Memory B cell (primary cell): ENCODE measurements around the gene CIDEB.
"Not testable (repeated sequence)": the region's sequence is repeated elsewhere in the genome, so short reads cannot be mapped to it uniquely, and the experiment has no call there.

ENCODE experiments used
- ATAC-seq: fragments of 150-1000 bp; cut with Tn5 transposase; 2 replicates; pipeline ENCODE4 v1.10.0; 2021; ENCODE audit warnings: low read depth, mild to moderate bottlenecking, moderate library complexity
- DNase-seq, 2 donors: peaks; one replicate each; pipeline ENCODE4 v3.0.0; 2022; ENCODE audit warnings: low spot score in 2 of 2
- H3K27ac Mint-ChIP-seq: one replicate; pipeline ENCODE4 v1.8.0; 2022; ENCODE audit warnings: mild to moderate bottlenecking, moderate library complexity, mixed read lengths
- H3K27me3 Mint-ChIP-seq: one replicate; pipeline ENCODE4 v1.8.0; 2022; ENCODE audit warnings: mixed read lengths
- H3K36me3 Mint-ChIP-seq: one replicate; pipeline ENCODE4 v1.8.0; 2022; ENCODE audit warnings: mild to moderate bottlenecking, mixed read lengths
- H3K4me1 Mint-ChIP-seq: one replicate; pipeline ENCODE4 v1.8.0; 2022; ENCODE audit warnings: mixed read lengths
- H3K4me3 Mint-ChIP-seq: one replicate; pipeline ENCODE4 v1.8.0; 2022; ENCODE audit warnings: mild to moderate bottlenecking, moderate library complexity, mixed read lengths
- H3K9me3 Mint-ChIP-seq: one replicate; pipeline ENCODE4 v1.8.0; 2022; ENCODE audit warnings: mixed read lengths

The CIDEB gene, protein sequence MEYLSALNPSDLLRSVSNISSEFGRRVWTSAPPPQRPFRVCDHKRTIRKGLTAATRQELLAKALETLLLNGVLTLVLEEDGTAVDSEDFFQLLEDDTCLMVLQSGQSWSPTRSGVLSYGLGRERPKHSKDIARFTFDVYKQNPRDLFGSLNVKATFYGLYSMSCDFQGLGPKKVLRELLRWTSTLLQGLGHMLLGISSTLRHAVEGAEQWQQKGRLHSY

DNA sequence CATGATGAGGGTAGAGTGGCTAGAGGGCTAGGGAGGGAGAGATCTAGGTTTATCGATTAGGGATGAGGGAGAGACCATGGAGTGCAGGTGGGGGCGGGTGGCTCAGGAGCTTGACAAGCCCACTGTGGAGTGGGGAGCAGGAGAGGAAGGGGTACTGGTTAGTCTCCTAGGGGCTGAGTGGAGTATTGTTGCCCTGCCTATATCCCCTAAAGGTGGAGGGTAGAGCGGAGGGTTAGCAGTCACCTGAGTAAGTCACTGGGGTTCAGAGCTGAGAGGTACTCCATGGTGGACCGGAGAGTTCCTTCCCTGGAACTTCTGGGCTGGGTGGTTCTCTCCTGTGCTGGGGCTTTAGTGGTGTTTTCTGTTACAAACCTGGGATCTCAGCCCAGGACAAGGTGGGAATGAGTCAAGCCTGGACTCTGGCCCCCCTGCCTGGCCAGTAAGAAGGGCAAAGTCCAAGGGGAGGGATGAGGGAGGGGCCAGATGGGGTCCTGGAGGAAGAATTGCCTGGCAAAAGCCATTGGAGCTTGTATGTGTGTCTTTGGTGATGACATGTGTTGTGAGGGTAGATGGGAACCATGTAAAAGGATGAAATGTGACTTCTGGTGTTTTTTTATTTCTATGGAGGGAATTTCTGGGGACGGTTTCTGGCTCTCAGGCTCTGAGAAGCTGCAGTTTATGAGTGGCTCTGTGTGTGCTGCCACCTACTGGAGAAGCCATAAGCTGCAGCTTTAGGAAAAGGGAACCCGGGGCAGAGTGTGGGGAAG is at the start of gene CIDEB:
Gene CIDEB (minus strand): TSS at position 403 of the 767 bp plus-strand sequence. CDS start 119 bp downstream, at position 284.
- Mint-ChIP-seq H3K27me3 (no peaks in the 10 kb centered on the region), H3K4me1 (peaks cover 35% of the 10 kb centered on the region), H3K36me3 (peaks cover 36% of the 10 kb centered on the region), H3K9me3 (no peaks in the 10 kb centered on the region), H3K27ac (peak within 1 kb of the TSS; percentile 75), H3K4me3 (no peak within 1 kb of the TSS)
- DNase-seq = peak; percentile 60 to 65
- peak; percentile 9 for ATAC-seq

DNA sequence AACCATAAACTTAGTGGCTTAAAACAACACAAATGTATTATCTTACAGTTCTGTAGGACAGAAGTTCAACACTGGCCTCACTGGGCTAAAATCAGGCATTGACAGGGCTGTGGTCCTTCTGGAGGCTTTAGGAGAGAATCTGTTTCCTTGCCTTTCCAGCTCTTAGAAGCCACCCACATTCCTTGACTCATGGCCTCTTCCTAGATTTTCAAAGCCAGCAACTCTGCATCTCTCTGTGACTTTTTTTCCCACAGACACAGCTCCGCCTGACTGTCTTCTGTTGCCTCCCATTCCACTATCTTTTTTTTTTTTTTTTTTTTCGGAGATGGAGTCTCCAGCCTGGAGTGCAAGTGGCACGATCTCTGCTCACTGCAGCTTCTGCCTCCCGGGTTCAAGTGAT is 48.4 kb upstream of the CIDEB start:
- Mint-ChIP-seq H3K27me3 (peaks cover 14% of the 10 kb centered on the region), H3K4me3 (no peak overlapping the region), H3K4me1 (peaks cover 5% of the 10 kb centered on the region), H3K27ac (no peak overlapping the region), H3K36me3 (no peaks in the 10 kb centered on the region), H3K9me3 (no peaks in the 10 kb centered on the region)
- ATAC-seq (no peak), DNase-seq (no peak)

DNA sequence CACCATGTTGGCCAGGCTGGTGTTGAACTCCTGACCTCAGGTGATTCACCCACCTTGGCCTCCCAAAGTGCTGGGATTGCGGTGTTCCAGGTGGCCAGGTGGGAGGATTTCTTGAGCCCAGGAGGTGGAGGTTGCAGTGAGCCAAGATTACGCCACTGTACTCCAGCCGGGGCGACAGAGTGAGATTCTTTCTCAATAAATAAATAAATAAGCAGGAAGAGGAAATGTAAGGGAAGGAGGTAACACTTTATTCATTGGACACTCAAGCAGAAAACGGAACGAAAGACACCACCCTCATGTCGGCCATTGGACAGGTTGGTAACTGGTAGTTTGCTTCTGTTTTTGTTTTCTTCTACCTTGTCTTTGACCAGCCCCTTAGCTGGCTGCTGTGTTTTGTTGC is 47.2 kb upstream of the CIDEB start:
- Mint-ChIP-seq H3K4me1 (peaks cover 5% of the 10 kb centered on the region), H3K4me3 (no peak overlapping the region), H3K27me3 (peaks cover 18% of the 10 kb centered on the region), H3K9me3 (no peaks in the 10 kb centered on the region), H3K36me3 (no peaks in the 10 kb centered on the region), H3K27ac (no peak overlapping the region)
- no peak for DNase-seq
- ATAC-seq = no peak

DNA sequence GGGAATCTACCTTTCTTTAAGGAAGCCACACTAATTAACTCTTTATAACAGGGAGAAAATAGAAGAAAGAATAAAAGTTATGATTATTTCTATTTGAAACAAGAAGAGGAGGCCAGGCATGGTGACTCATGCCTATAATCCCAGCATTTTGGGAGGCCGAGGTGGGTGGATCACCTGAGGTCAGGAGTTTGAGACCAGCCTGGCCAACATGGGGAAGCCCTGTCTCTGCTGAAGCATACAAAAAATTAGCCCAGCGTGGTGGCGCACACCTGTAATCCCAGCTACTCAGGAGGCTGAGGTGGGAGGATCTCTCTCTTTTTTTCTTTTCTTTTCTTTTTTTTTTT is 46.7 kb upstream of the CIDEB start:
- peaks cover 23% of the 10 kb centered on the region for H3K27me3 Mint-ChIP-seq
- DNase-seq, H3K4me3 Mint-ChIP-seq, H3K4me1 Mint-ChIP-seq, ATAC-seq, H3K36me3 Mint-ChIP-seq, H3K27ac Mint-ChIP-seq, H3K9me3 Mint-ChIP-seq: not testable (repeated sequence)

DNA sequence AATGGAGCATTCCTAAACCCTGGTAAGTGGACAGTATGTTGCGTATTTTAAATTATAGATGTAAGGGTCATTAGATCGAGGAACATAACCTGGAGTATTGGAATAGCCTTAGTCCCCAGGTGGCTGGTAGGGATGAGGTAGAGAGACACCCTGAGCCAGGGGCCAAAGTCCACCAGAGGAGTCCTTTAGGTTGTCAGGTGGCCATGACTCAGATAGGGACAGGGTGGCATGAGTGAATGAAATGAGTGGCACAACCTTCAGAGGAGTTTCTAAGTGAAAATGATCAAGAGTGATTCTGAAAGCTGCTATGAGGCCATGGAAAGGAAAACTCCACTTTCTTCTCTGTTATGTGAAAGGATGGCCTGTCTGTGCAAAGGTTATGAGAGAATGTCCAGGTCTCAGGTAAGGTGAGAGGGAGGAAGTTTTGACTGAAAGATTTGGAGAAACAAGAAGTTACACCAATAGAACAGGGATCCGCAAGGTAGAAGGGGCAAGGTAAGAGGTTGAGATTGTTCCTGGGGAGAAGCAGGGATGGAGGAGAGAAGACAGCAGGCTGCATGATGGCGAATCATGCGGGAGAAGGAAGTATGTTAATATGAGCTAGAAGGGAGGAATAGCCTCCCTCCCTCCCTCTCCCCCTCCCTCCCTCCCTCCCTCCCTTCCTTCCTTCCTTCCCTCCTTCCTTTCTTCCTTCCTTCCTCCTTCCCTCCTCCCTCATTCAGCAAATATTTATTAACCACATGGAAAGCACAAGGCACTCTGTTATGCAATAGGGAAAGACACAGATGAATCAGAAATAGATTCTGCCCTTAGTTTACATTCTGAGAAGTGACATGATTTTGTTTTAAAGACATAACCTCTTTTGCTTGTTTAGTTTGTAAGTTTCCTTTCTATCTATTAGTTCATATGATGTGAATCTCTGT is 46.0 kb upstream of the CIDEB start:
- H3K36me3 Mint-ChIP-seq = peaks cover 2% of the 10 kb centered on the region
- H3K27ac Mint-ChIP-seq = no peak overlapping the region
- DNase-seq (no peak), ATAC-seq (no peak)
- H3K27me3 Mint-ChIP-seq = peaks cover 25% of the 10 kb centered on the region
- no peaks in the 10 kb centered on the region for H3K9me3 Mint-ChIP-seq
- H3K4me1 Mint-ChIP-seq = peaks cover 5% of the 10 kb centered on the region
- no peak overlapping the region for H3K4me3 Mint-ChIP-seq

DNA sequence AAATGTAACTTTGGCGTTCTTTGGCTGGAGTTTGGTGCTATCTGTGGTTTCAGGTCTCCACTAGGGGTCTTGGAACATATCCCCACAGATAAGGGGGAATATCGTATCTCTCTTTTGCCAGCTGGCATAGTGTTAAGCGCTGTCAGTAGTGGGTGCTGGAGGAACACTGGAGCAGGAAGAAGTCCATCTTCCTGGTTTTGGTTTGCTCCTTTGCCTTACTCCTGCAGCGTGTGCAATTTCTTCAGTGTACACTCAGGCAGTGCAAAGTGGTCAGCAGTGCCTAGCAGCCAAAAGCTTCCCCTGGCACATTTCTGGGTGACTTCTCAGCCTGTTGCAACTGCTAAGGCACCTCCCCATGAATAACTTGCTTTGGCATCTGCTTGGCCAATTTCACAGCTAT is 43.7 kb upstream of the CIDEB start:
- Mint-ChIP-seq H3K4me1 (peaks cover 5% of the 10 kb centered on the region), H3K27me3 (peaks cover 26% of the 10 kb centered on the region), H3K27ac (no peak overlapping the region), H3K9me3 (no peaks in the 10 kb centered on the region), H3K4me3 (no peak overlapping the region), H3K36me3 (peaks cover 2% of the 10 kb centered on the region)
- ATAC-seq (no peak), DNase-seq (no peak)

DNA sequence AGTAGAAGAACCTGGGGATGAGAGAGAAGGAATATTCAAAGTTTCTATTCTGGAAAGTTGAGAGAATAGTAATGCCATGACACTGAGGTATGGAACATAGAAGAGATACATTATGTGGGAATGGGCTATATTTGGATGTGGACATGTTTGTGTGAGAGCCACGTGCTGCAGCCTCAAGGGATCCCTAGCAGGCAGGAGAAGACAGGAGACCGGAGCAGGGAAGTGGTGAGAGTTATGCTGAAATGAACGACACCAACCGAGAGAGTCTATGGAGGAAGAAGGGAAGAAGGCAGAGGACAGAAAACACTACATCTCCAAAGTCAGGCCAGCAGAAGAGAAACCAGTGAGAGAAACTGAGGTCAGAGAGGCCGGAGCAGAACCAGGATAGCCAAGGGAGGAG is 42.0 kb upstream of the CIDEB start:
- DNase-seq = no peak
- Mint-ChIP-seq H3K27me3 (peaks cover 31% of the 10 kb centered on the region), H3K9me3 (no peaks in the 10 kb centered on the region)

DNA sequence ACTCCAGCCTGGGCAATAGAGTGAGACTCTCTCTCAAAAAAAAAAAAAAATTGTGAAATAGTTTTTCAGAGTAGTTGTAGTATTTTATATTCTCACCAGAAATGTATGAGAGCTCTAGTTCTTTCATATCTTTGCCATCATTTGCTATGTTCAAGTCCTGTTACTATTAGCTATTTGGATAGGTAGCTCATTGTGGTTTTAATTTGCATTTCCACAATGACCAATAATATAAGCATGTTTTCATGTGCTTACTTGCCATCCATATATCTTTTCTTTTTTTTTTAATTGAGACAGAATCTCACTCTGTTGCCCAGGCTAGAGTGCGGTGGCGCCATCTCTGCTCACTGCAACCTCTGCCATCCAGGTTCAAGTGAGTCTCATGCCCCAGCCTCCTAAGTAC is 40.4 kb upstream of the CIDEB start:
- Mint-ChIP-seq H3K4me1 (no peaks in the 10 kb centered on the region), H3K27ac (no peak overlapping the region), H3K36me3 (peaks cover 2% of the 10 kb centered on the region), H3K9me3 (no peaks in the 10 kb centered on the region), H3K4me3 (no peak overlapping the region), H3K27me3 (peaks cover 27% of the 10 kb centered on the region)
- ATAC-seq = no peak
- no peak for DNase-seq

More for the DNA sequence above, 42.0 kb upstream of the CIDEB start:
- H3K4me1 Mint-ChIP-seq = peaks cover 5% of the 10 kb centered on the region
- ATAC-seq = no peak
- no peak overlapping the region for H3K4me3 Mint-ChIP-seq
- no peak overlapping the region for H3K27ac Mint-ChIP-seq
- peaks cover 2% of the 10 kb centered on the region for H3K36me3 Mint-ChIP-seq

DNA sequence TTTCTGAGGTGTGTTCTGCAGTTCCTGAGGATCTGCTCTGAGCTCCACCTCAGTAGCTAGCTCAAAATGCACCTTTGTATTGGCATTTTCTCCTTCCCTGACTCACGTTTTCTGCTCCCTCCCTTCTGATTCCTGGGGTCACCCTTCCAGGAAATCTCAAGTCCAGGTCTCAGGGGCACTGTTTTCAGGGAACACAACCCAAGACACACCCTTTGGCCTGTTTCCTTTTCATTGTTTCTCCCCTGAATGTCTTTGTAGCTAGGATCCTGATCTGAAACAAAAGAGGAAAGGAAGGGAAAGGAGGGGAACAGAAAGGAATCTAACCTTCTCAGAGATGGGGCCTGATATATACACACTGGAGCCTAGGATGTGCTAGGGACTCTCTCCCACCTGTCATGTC is 39.4 kb upstream of the CIDEB start:
- Mint-ChIP-seq H3K9me3 (no peaks in the 10 kb centered on the region), H3K27ac (no peak overlapping the region), H3K27me3 (peaks cover 25% of the 10 kb centered on the region), H3K4me1 (no peaks in the 10 kb centered on the region), H3K36me3 (peaks cover 2% of the 10 kb centered on the region), H3K4me3 (no peak overlapping the region)
- DNase-seq (no peak), ATAC-seq (no peak)

DNA sequence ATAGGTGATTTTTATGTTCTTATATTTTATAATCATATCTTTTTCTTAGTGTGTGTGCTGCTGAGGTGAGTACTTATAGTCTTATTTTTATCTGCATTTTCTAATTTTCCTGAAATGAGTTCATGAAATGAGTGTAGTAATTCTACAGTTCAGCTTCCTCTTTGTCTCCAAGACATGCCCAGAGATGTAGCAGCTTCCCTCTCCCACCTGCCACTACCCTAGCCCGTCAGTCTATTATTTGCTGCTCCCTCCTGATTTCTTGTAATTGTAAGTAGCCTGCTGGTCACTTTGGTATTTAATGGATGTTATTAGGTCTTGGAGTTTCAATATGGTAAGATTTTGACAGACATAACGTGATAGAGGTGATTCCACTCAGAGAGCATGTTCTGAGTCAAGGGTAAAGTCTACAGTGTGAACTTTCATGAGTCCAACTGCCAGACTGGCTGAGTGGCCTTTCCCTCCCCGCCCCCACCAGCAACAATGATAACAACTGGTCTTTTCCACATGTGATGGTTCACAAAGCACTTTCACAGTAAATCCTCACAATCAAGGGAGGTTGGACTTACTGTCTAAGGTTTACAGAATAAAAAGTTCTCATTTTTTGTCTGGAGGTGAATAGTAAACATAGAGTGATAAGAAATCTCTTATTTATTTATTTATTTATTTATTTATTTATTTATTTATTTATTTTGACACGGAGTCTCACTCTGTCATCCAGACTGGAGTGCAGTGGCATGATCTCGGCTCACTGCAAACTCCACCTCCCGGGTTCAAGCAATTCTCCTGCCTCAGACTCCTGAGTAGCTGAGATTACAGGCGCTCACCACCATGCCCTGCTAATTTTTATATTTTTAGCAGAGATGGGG is 36.3 kb upstream of the CIDEB start:
- Mint-ChIP-seq H3K36me3 (no peaks in the 10 kb centered on the region), H3K9me3 (no peaks in the 10 kb centered on the region), H3K27me3 (peaks cover 12% of the 10 kb centered on the region), H3K4me1 (peaks cover 5% of the 10 kb centered on the region), H3K27ac (no peak overlapping the region), H3K4me3 (no peak overlapping the region)
- DNase-seq (no peak), ATAC-seq (no peak)

DNA sequence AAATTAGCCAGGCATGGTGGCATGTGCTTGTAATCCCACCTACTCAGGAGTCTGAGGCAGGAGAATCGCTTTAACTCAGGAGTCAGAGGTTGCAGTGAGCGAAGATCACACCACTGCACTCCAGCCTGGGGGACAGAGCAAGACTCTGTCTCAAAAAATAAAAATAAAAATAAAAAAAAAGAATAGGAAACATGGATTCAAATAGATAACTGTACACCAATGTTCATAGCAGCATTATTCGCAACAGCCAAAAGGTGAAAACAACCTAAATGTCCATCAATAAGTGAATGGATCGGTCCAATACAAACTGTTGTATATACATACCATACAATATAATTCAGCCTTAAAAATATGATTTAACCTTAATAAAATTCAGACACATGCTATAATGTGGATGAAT is 35.1 kb upstream of the CIDEB start:
- no peak for ATAC-seq
- Mint-ChIP-seq H3K36me3 (peaks cover 5% of the 10 kb centered on the region), H3K27ac (no peak overlapping the region), H3K4me1 (peaks cover 11% of the 10 kb centered on the region), H3K4me3 (no peak overlapping the region), H3K27me3 (peaks cover 12% of the 10 kb centered on the region), H3K9me3 (no peaks in the 10 kb centered on the region)
- no peak for DNase-seq

DNA sequence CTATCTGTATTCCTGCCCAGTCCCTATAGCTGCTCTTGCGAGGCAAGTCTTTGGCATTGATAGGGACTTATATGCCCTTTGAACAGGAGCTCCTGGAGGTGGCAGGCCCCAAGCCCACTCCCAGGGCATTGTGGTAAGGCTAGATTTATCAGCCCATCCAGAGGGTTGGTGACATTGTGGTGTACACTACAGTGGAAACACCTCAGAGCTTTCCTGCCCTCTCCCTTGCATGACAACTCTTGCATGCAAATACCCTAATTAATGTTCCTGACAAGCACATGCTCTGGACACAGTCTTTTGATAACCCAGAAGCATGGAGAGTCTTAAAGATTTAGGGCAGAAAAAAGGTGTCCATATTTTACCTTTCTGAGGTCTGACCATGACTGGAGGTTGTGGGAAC is 32.8 kb upstream of the CIDEB start:
- Mint-ChIP-seq H3K4me1 (peaks cover 13% of the 10 kb centered on the region), H3K27ac (no peak overlapping the region), H3K9me3 (no peaks in the 10 kb centered on the region), H3K36me3 (peaks cover 20% of the 10 kb centered on the region), H3K27me3 (peaks cover 8% of the 10 kb centered on the region), H3K4me3 (no peak overlapping the region)
- no peak for DNase-seq
- no peak for ATAC-seq

DNA sequence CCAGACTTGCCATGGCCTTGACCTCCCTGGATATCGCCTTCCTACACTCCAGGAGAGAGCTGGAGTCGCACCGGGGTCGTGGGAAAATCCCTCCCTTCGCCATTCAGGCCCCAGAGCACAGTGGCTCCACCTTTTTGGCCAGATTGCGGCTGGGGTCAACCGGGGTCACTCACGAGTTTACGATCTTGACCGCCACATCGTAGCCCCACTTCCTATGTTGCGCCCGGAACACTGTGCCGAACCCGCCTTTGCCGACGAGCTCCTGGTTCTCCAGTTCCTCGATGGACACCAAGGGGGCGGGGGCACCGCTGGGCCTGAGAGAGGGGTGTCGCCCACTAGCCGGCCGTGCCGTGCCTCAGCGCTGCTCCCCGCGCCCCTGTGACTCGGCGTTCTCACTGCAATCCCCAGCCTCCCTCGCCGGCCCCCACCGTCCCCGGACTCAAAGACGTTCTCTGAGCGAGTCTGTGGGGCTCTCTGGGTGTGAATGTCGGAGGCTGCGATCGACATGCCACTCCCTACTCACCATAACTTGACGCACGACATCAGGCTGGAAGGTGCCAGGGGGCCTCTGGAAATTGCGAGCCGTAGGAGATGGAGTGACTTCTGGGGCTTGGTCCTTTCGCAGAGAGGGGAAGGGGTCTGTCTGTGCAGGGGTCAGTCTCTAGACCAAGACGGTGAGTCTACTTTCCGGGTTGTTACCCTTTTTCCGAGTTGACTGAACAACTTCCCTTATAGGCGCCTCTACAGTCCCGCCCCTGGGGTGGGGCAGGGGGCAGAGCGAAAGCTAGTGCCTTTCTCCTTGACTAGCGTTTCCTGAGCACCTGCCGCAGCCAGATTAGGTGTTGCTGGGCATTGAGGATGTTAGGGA is 31.7 kb upstream of the CIDEB start, which contains the start of gene RIPK3:
Gene RIPK3 (minus strand): TSS at position 708 of the 868 bp plus-strand sequence. CDS start 165 bp downstream, at position 543.
- H3K27me3 Mint-ChIP-seq = peaks cover 9% of the 10 kb centered on the region
- ATAC-seq = peak; percentile 96
- peaks cover 25% of the 10 kb centered on the region for H3K36me3 Mint-ChIP-seq
- peak within 1 kb of the TSS; percentile 78 for H3K27ac Mint-ChIP-seq
- H3K9me3 Mint-ChIP-seq = no peaks in the 10 kb centered on the region
- peaks cover 20% of the 10 kb centered on the region for H3K4me1 Mint-ChIP-seq
- peak within 1 kb of the TSS; percentile 91 for H3K4me3 Mint-ChIP-seq
- peak; percentile 58 to 61 for DNase-seq
